Skeletal muscle tissue (tissue), 4 donors: Measurements from ENCODE around the gene HOOK2. TPM values are rescaled to one million over a fixed set of nuclear protein-coding genes. Genes with fewer than 3 reads are reported as not detected.

Experiments used
- H3K27ac ChIP-seq: one replicate; pipeline ENCODE4 v1.7.0; 2013; ENCODE audit warnings: mild to moderate bottlenecking, low read depth, low read length, inconsistent platforms
- H3K27me3 ChIP-seq, 3 donors: one replicate each; pipeline ENCODE4 v1.7.0; 2013; ENCODE audit warnings: low read length in 3 of 3; ENCODE audit not compliant: control insufficient read depth in 3 of 3, insufficient read depth in 3 of 3
- H3K36me3 ChIP-seq, 3 donors: one replicate each; pipeline ENCODE4 v1.7.0; 2013; ENCODE audit warnings: low read length in 3 of 3; ENCODE audit not compliant: control insufficient read depth in 3 of 3, insufficient read depth in 3 of 3
- H3K4me1 ChIP-seq, 3 donors: one replicate each; pipeline ENCODE4 v1.7.0; 2013; ENCODE audit warnings: low read length in 3 of 3, mild to moderate bottlenecking in 3 of 3; ENCODE audit not compliant: control insufficient read depth in 3 of 3, insufficient read depth in 3 of 3
- H3K4me3 ChIP-seq, 3 donors: one replicate each; pipeline ENCODE4 v1.7.0; 2013; ENCODE audit warnings: low read length in 3 of 3
- H3K9ac ChIP-seq, 3 donors: one replicate each; pipeline ENCODE4 v1.7.0; 2013; ENCODE audit warnings: low read length in 3 of 3, mild to moderate bottlenecking in 3 of 3, moderate library complexity in 2 of 3, low read depth in 1 of 3
- H3K9me3 ChIP-seq, 3 donors: one replicate each; pipeline ENCODE4 v1.7.0; 2013; ENCODE audit warnings: low read length in 3 of 3; ENCODE audit not compliant: control insufficient read depth in 3 of 3
- total RNA-seq: library from RNA; depleted of rRNA; stranded (reverse); fragments of >200 nt; gene quantifications from one replicate; pipeline ENCODE4 v1.2.3, GENCODE V29; 2014
- donor health status: Osteomylitis.

Gene HOOK2
- total RNA-seq, 1 donor from 2014 or later: 13.6 TPM

- peaks cover 54 to 61% (median 60%) of the 10 kb centered on the region in 3 donors for H3K4me1 ChIP-seq
- peak overlapping the region; percentile 99 for H3K27ac ChIP-seq
- H3K9me3 ChIP-seq: no peaks in the 10 kb centered on the region
- peaks cover 0 to 4% (median 0%) of the 10 kb centered on the region in 3 donors for H3K36me3 ChIP-seq
- H3K9ac ChIP-seq: peak overlapping the region; percentile 73 to 99 (median 78)
- H3K4me3 ChIP-seq: peak overlapping the region; percentile 59 to 93 (median 65)
- H3K27me3 ChIP-seq: no peaks in the 10 kb centered on the region
Measured at GRCh38 chr19:12789098-12789903, 13.9 kb upstream of the HOOK2 start.

- Histone ChIP-seq H3K27me3 (no peaks in the 10 kb centered on the region), H3K4me1 (peaks cover 51 to 61% (median 60%) of the 10 kb centered on the region in 3 donors), H3K36me3 (peaks cover 0 to 4% (median 0%) of the 10 kb centered on the region in 3 donors), H3K9me3 (no peaks in the 10 kb centered on the region), H3K9ac (peak overlapping the region; percentile 73 to 99 (median 78)), H3K27ac (peak overlapping the region; percentile 99), H3K4me3 (peak overlapping the region; percentile 58 to 65 (median 59))
Measured at GRCh38 chr19:12788682-12789097, 13.3 kb upstream of the HOOK2 start.

- H3K27ac ChIP-seq: peak overlapping the region; percentile 99
- H3K36me3 ChIP-seq: peaks cover 0 to 4% (median 0%) of the 10 kb centered on the region in 3 donors
- peak overlapping the region; percentile 73 to 99 (median 78) for H3K9ac ChIP-seq
- no peaks in the 10 kb centered on the region for H3K9me3 ChIP-seq
- no peaks in the 10 kb centered on the region for H3K27me3 ChIP-seq
- H3K4me1 ChIP-seq: peaks cover 56 to 65% (median 64%) of the 10 kb centered on the region in 3 donors
- H3K4me3 ChIP-seq: peak overlapping the region in 2 of 3 donors; percentile 48 to 65
Measured at GRCh38 chr19:12788042-12788681, 12.8 kb upstream of the HOOK2 start.

GRCh38 chr19:12787458-12787857, 12.1 kb upstream of the HOOK2 start:
- no peaks in the 10 kb centered on the region for H3K9me3 ChIP-seq
- H3K4me1 ChIP-seq: peaks cover 60 to 69% (median 68%) of the 10 kb centered on the region in 3 donors
- H3K4me3 ChIP-seq: no peak overlapping the region
- no peak overlapping the region for H3K9ac ChIP-seq
- H3K27ac ChIP-seq: peak overlapping the region; percentile 99
- no peaks in the 10 kb centered on the region for H3K27me3 ChIP-seq
- peaks cover 0 to under 1% (median 0%) of the 10 kb centered on the region in 3 donors for H3K36me3 ChIP-seq

- Histone ChIP-seq H3K9me3 (no peaks in the 10 kb centered on the region), H3K4me1 (peaks cover 62 to 74% (median 72%) of the 10 kb centered on the region in 3 donors), H3K4me3 (no peak overlapping the region), H3K27ac (peak overlapping the region; percentile 99), H3K36me3 (no peaks in the 10 kb centered on the region), H3K27me3 (no peaks in the 10 kb centered on the region), H3K9ac (peak overlapping the region in 1 of 3 donors; percentile 74)
Measured at GRCh38 chr19:12786952-12787351, 11.6 kb upstream of the HOOK2 start.

GRCh38 chr19:12786141-12786870, 11.0 kb upstream of the HOOK2 start:
- peak overlapping the region; percentile 46 to 74 (median 47) for H3K9ac ChIP-seq
- peak overlapping the region; percentile 99 for H3K27ac ChIP-seq
- H3K9me3 ChIP-seq: no peaks in the 10 kb centered on the region
- peaks cover 65 to 76% (median 74%) of the 10 kb centered on the region in 3 donors for H3K4me1 ChIP-seq
- H3K36me3 ChIP-seq: no peaks in the 10 kb centered on the region
- no peaks in the 10 kb centered on the region for H3K27me3 ChIP-seq
- H3K4me3 ChIP-seq: peak overlapping the region in 1 of 3 donors; percentile 6

- Histone ChIP-seq H3K4me1 (peaks cover 59 to 70% (median 68%) of the 10 kb centered on the region in 3 donors), H3K36me3 (no peaks in the 10 kb centered on the region), H3K4me3 (peak overlapping the region in 1 of 3 donors; percentile 8), H3K9ac (peak overlapping the region; percentile 46 to 74 (median 47)), H3K27ac (peak overlapping the region; percentile 99), H3K27me3 (no peaks in the 10 kb centered on the region), H3K9me3 (no peaks in the 10 kb centered on the region)
Measured at GRCh38 chr19:12785431-12786031, 10.2 kb upstream of the HOOK2 start.

GRCh38 chr19:12784871-12785430, 9.6 kb upstream of the HOOK2 start:
- H3K9ac ChIP-seq: peak overlapping the region in 2 of 3 donors; percentile 46 to 74
- H3K27me3 ChIP-seq: no peaks in the 10 kb centered on the region
- H3K9me3 ChIP-seq: no peaks in the 10 kb centered on the region
- H3K27ac ChIP-seq: peak overlapping the region; percentile 99
- no peaks in the 10 kb centered on the region for H3K36me3 ChIP-seq
- peaks cover 54 to 64% (median 62%) of the 10 kb centered on the region in 3 donors for H3K4me1 ChIP-seq
- H3K4me3 ChIP-seq: peak overlapping the region in 1 of 3 donors; percentile 3

- Histone ChIP-seq H3K36me3 (no peaks in the 10 kb centered on the region), H3K4me3 (peak overlapping the region in 1 of 3 donors; percentile 3), H3K9me3 (no peaks in the 10 kb centered on the region), H3K4me1 (peaks cover 56 to 69% (median 64%) of the 10 kb centered on the region in 3 donors), H3K9ac (peak overlapping the region in 1 of 3 donors; percentile 57), H3K27me3 (no peaks in the 10 kb centered on the region), H3K27ac (peak overlapping the region; percentile 99)
Measured at GRCh38 chr19:12784394-12784870, 9.1 kb upstream of the HOOK2 start.
